Measurements from ENCODE around the gene MAP2K7. TPM values are rescaled to one million over a fixed set of nuclear protein-coding genes. Genes with fewer than 3 reads are reported as not detected.

MAP2K7 gene
- total RNA-seq, 1 donor = 14.8 TPM

GRCh38 chr19:7868671-7869452, 34.8 kb upstream of the MAP2K7 start:
- Histone ChIP-seq H3K27me3 (ENCODE audit: insufficient read depth, low read length) (peaks cover 14% of the 10 kb centered on the region), H3K4me3 (ENCODE audit: insufficient read depth, low read length) (peak overlapping the region; percentile 64), H2AFZ (ENCODE audit: low read length) (peak overlapping the region; percentile 62), H3K4me1 (ENCODE audit: insufficient read depth, low read length) (peaks cover 12% of the 10 kb centered on the region), H3K4me2 (ENCODE audit: insufficient read depth, low read length) (peak overlapping the region; percentile 83), H4K20me1 (ENCODE audit: insufficient read depth, low read length) (no peaks in the 10 kb centered on the region), H3K9me3 (ENCODE audit: low read depth, low read length) (no peaks in the 10 kb centered on the region), H3K79me2 (ENCODE audit: insufficient read depth, low read length) (no peaks in the 10 kb centered on the region), H3K36me3 (ENCODE audit: insufficient read depth, low read length) (no peaks in the 10 kb centered on the region), H3K27ac (ENCODE audit: low read depth, low read length) (no peak overlapping the region)
- peak; percentile 46 for TF ChIP-seq CTCF (IDR thresholded peaks at IDR 0.05; ENCODE audit: extremely low read depth, low read depth, low read length)
- peak; percentile 98 for DNase-seq (ENCODE audit: insufficient read length, low spot score, missing footprints)

GRCh38 chr19:7869453-7869909, 34.2 kb upstream of the MAP2K7 start:
- peaks cover 12% of the 10 kb centered on the region for H3K4me1 ChIP-seq (ENCODE audit: insufficient read depth, low read length)
- H3K4me3 ChIP-seq (ENCODE audit: insufficient read depth, low read length) = peak overlapping the region; percentile 64
- H3K4me2 ChIP-seq (ENCODE audit: insufficient read depth, low read length) = peak overlapping the region; percentile 83
- no peaks in the 10 kb centered on the region for H3K36me3 ChIP-seq (ENCODE audit: insufficient read depth, low read length)
- H3K9me3 ChIP-seq (ENCODE audit: low read depth, low read length) = no peaks in the 10 kb centered on the region
- peak; percentile 95 for DNase-seq (ENCODE audit: insufficient read length, low spot score, missing footprints)
- H4K20me1 ChIP-seq (ENCODE audit: insufficient read depth, low read length) = no peaks in the 10 kb centered on the region
- TF ChIP-seq CTCF (IDR thresholded peaks at IDR 0.05; ENCODE audit: extremely low read depth, low read depth, low read length) = no peak
- no peak overlapping the region for H3K27ac ChIP-seq (ENCODE audit: low read depth, low read length)
- peaks cover 20% of the 10 kb centered on the region for H3K27me3 ChIP-seq (ENCODE audit: insufficient read depth, low read length)
- H3K79me2 ChIP-seq (ENCODE audit: insufficient read depth, low read length) = no peaks in the 10 kb centered on the region
- peak overlapping the region; percentile 68 for H2AFZ ChIP-seq (ENCODE audit: low read length)

- Histone ChIP-seq H3K36me3 (ENCODE audit: insufficient read depth, low read length) (no peaks in the 10 kb centered on the region), H3K4me3 (ENCODE audit: insufficient read depth, low read length) (peak overlapping the region; percentile 64), H3K27me3 (ENCODE audit: insufficient read depth, low read length) (peaks cover 25% of the 10 kb centered on the region), H3K27ac (ENCODE audit: low read depth, low read length) (no peak overlapping the region), H3K4me1 (ENCODE audit: insufficient read depth, low read length) (peaks cover 12% of the 10 kb centered on the region), H3K9me3 (ENCODE audit: low read depth, low read length) (no peaks in the 10 kb centered on the region), H2AFZ (ENCODE audit: low read length) (peak overlapping the region; percentile 68), H4K20me1 (ENCODE audit: insufficient read depth, low read length) (no peaks in the 10 kb centered on the region), H3K79me2 (ENCODE audit: insufficient read depth, low read length) (no peaks in the 10 kb centered on the region), H3K4me2 (ENCODE audit: insufficient read depth, low read length) (peak overlapping the region; percentile 83)
- DNase-seq (ENCODE audit: insufficient read length, low spot score, missing footprints) = peak; percentile 84
- no peak for TF ChIP-seq CTCF (IDR thresholded peaks at IDR 0.05; ENCODE audit: extremely low read depth, low read depth, low read length)
Observed at GRCh38 chr19:7869910-7870511, 33.7 kb upstream of the MAP2K7 start.

Data from osteoblast (primary cell).